Ishikawa (cell line): ENCODE data around the gene TOMM22.

Experiments
- CEBPB ChIP-seq: IDR thresholded peaks from 2 replicates; pipeline ENCODE4 v1.6.1; 2012
- TCF12 ChIP-seq: IDR thresholded peaks from 2 replicates; pipeline ENCODE4 v1.6.1; 2012; ENCODE audit warnings: low read depth

The TOMM22 gene

DNA sequence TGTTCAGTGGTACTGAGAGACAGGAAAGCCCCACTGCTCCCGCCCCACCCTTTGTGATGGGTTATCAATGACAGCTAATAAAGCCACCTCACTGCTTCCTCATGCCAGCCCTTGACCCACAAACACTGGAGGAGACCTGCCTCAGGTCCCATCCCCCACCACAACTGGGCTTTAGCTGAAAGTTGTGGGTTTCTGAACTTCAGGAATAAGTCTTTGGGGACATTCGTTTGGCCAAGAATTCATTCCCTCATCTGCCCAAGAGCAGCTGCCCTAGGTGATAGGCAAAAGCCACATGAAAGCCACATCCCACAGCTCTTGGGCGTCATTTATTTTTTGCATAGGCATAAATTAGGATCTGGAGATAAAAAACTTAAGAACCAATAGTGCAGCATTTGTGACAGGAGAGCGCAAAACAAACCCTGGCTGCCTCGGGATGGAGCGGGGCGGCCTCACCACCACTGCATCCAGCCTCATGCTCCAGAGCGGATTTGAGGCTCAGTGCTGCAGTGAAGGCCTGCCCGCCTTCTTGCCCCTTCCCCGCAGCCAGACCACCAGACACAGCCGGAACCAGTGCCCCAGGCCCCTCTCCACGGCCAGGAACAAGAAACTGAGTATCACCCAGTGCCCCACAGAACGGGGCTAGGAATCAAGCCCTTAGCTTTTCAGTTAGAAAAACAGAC is 52.8 kb downstream of the TOMM22 start:
- no peak for TF ChIP-seq TCF12
- no peak for TF ChIP-seq CEBPB
